ENCODE data around the gene GRXCR1.

GRXCR1 gene

GRCh38 chr4:42923431-42923830, 30.9 kb downstream of the GRXCR1 start:
- no peak for DNase-seq (ENCODE audit: low read depth)
- H3K4me3 ChIP-seq (ENCODE audit: low read depth, low read length), result no peak overlapping the region

GRCh38 chr4:42925921-42926320, 33.4 kb downstream of the GRXCR1 start:
- no peak overlapping the region for H3K4me3 ChIP-seq (ENCODE audit: low read depth, low read length)
- DNase-seq (ENCODE audit: low read depth), result no peak

- DNase-seq (ENCODE audit: low read depth), result no peak
- H3K4me3 ChIP-seq (ENCODE audit: low read depth, low read length), result no peak overlapping the region
Measured at GRCh38 chr4:42927946-42928345, 35.4 kb downstream of the GRXCR1 start.

- no peak for DNase-seq (ENCODE audit: low read depth)
- no peak overlapping the region for H3K4me3 ChIP-seq (ENCODE audit: low read depth, low read length)
Measured at GRCh38 chr4:42928582-42928981, 36.1 kb downstream of the GRXCR1 start.

- DNase-seq (ENCODE audit: low read depth), result no peak
Measured at GRCh38 chr4:42942216-42942615, 49.7 kb downstream of the GRXCR1 start.

GRCh38 chr4:42945874-42946273, 53.4 kb downstream of the GRXCR1 start:
- H3K4me3 ChIP-seq (ENCODE audit: low read depth, low read length), result no peak overlapping the region
- DNase-seq (ENCODE audit: low read depth), result no peak

More at GRCh38 chr4:42942216-42942615, 49.7 kb downstream of the GRXCR1 start:
- H3K4me3 ChIP-seq (ENCODE audit: low read depth, low read length), result no peak overlapping the region

- H3K4me3 ChIP-seq (ENCODE audit: low read depth, low read length), result no peak overlapping the region
- no peak for DNase-seq (ENCODE audit: low read depth)
Measured at GRCh38 chr4:42953321-42953720, 60.8 kb downstream of the GRXCR1 start.

- no peak for DNase-seq (ENCODE audit: low read depth)
- no peak overlapping the region for H3K4me3 ChIP-seq (ENCODE audit: low read depth, low read length)
Measured at GRCh38 chr4:42954963-42955669, 62.6 kb downstream of the GRXCR1 start.

- no peak for DNase-seq (ENCODE audit: low read depth)
- H3K4me3 ChIP-seq (ENCODE audit: low read depth, low read length), result no peak overlapping the region
Measured at GRCh38 chr4:42955746-42956505, 63.4 kb downstream of the GRXCR1 start.

GRCh38 chr4:42965326-42965725, 72.8 kb downstream of the GRXCR1 start:
- H3K4me3 ChIP-seq (ENCODE audit: low read depth, low read length), result no peak overlapping the region
- DNase-seq (ENCODE audit: low read depth), result no peak

- no peak overlapping the region for H3K4me3 ChIP-seq (ENCODE audit: low read depth, low read length)
- no peak for DNase-seq (ENCODE audit: low read depth)
Measured at GRCh38 chr4:42985976-42986375, 93.5 kb downstream of the GRXCR1 start.

- DNase-seq (ENCODE audit: low read depth), result peak; percentile 2
- no peak overlapping the region for H3K4me3 ChIP-seq (ENCODE audit: low read depth, low read length)
Measured at GRCh38 chr4:42995343-42995944, 102.9 kb downstream of the GRXCR1 start.

- no peak overlapping the region for H3K4me3 ChIP-seq (ENCODE audit: low read depth, low read length)
- DNase-seq (ENCODE audit: low read depth), result no peak
Measured at GRCh38 chr4:43008793-43009192, 116.3 kb downstream of the GRXCR1 start.

GRCh38 chr4:43014256-43014655, 121.7 kb downstream of the GRXCR1 start:
- H3K4me3 ChIP-seq (ENCODE audit: low read depth, low read length), result no peak overlapping the region
- DNase-seq (ENCODE audit: low read depth), result no peak

- H3K4me3 ChIP-seq (ENCODE audit: low read depth, low read length), result no peak overlapping the region
- DNase-seq (ENCODE audit: low read depth), result no peak
Measured at GRCh38 chr4:43041632-43042031, 149.1 kb downstream of the GRXCR1 start.

GRCh38 chr4:43047058-43047457, 154.5 kb downstream of the GRXCR1 start:
- DNase-seq (ENCODE audit: low read depth), result no peak
- H3K4me3 ChIP-seq (ENCODE audit: low read depth, low read length), result no peak overlapping the region

GRCh38 chr4:43048570-43048969, 156.1 kb downstream of the GRXCR1 start:
- no peak for DNase-seq (ENCODE audit: low read depth)
- H3K4me3 ChIP-seq (ENCODE audit: low read depth, low read length), result no peak overlapping the region

GRCh38 chr4:43049326-43049725, 156.8 kb downstream of the GRXCR1 start:
- no peak for DNase-seq (ENCODE audit: low read depth)
- no peak overlapping the region for H3K4me3 ChIP-seq (ENCODE audit: low read depth, low read length)

- no peak overlapping the region for H3K4me3 ChIP-seq (ENCODE audit: low read depth, low read length)
- no peak for DNase-seq (ENCODE audit: low read depth)
Measured at GRCh38 chr4:43066415-43066814, 173.9 kb downstream of the GRXCR1 start.

- H3K4me3 ChIP-seq (ENCODE audit: low read depth, low read length), result no peak overlapping the region
- DNase-seq (ENCODE audit: low read depth), result no peak
Measured at GRCh38 chr4:43071069-43071468, 178.6 kb downstream of the GRXCR1 start.
